Karpas-422 (cell line): ENCODE data around the gene RGS9BP. TPM values are rescaled to one million over a fixed set of nuclear protein-coding genes. Genes with fewer than 3 reads are reported as not detected.
"Not testable (repeated sequence)": the region's sequence is repeated elsewhere in the genome, so short reads cannot be mapped to it uniquely, and the experiment has no call there.

Experiments
- DNase-seq: peaks from one replicate; pipeline ENCODE4 v3.0.0-alpha.2; 2015
- H2AFZ ChIP-seq: fragments of 200-600 bp; sonication (generic); 2 replicates; pipeline ENCODE4 v1.6.1; 2014; ENCODE audit warnings: antibody characterized with exemption, low read length, mixed read lengths
- H3K27ac ChIP-seq: fragments of 200-600 bp; sonication (generic); 2 replicates; pipeline ENCODE4 v1.5.1; 2014; ENCODE audit warnings: mild to moderate bottlenecking, low read length, moderate library complexity
- H3K27me3 ChIP-seq: fragments of 200-600 bp; sonication (generic); 2 replicates; pipeline ENCODE4 v1.6.1; 2014; ENCODE audit warnings: low read length, mixed read lengths
- H3K36me3 ChIP-seq: fragments of 200-600 bp; sonication (generic); 2 replicates; pipeline ENCODE4 v1.6.1; 2014; ENCODE audit warnings: low read length, mixed read lengths; ENCODE audit not compliant: insufficient read depth
- H3K4me1 ChIP-seq: fragments of 200-600 bp; sonication (generic); 2 replicates; pipeline ENCODE4 v1.6.1; 2014; ENCODE audit warnings: mild to moderate bottlenecking, low read length, mixed read lengths
- H3K4me2 ChIP-seq: fragments of 200-600 bp; sonication (generic); 2 replicates; pipeline ENCODE4 v1.6.1; 2014; ENCODE audit warnings: low read length, low read depth, mild to moderate bottlenecking; ENCODE audit not compliant: poor library complexity, severe bottlenecking
- H3K4me3 ChIP-seq: fragments of 200-600 bp; sonication (generic); 2 replicates; pipeline ENCODE4 v1.5.1; 2014; ENCODE audit warnings: mild to moderate bottlenecking, antibody characterized with exemption, low read length, mixed read lengths
- H3K79me2 ChIP-seq: fragments of 200-600 bp; sonication (generic); 2 replicates; pipeline ENCODE4 v1.6.1; 2014; ENCODE audit warnings: mild to moderate bottlenecking, low read length, mixed read lengths
- H3K9ac ChIP-seq: fragments of 200-600 bp; sonication (generic); 2 replicates; pipeline ENCODE4 v1.6.0; 2014; ENCODE audit warnings: low read length
- H3K9me2 ChIP-seq: fragments of 200-600 bp; sonication (generic), shearing (Covaris generic); replicated peaks from 2 replicates; pipeline ENCODE4 v1.6.0; 2014; ENCODE audit warnings: mild to moderate bottlenecking, low read length, moderate library complexity; ENCODE audit not compliant: insufficient read depth
- H3K9me3 ChIP-seq: fragments of 300-700, 200-600 bp; sonication (generic); 2 replicates; pipeline ENCODE4 v1.6.1; 2014; ENCODE audit warnings: low read length, mixed read lengths
- H4K20me1 ChIP-seq: fragments of 200-600 bp; sonication (generic); 2 replicates; pipeline ENCODE4 v1.6.1; 2014; ENCODE audit warnings: mild to moderate bottlenecking, antibody characterized with exemption, low read length, low read depth; ENCODE audit not compliant: insufficient read depth
- total RNA-seq: library from RNA; depleted of rRNA; stranded (reverse); fragments of >200 nt; shearing (Covaris generic); gene quantifications from 2 replicates; pipeline ENCODE4 v1.2.3, GENCODE V29; 2014; ENCODE audit warnings: low replicate concordance

RGS9BP gene
- total RNA-seq, 1 experiment from 2014 or later = not detected

DNA sequence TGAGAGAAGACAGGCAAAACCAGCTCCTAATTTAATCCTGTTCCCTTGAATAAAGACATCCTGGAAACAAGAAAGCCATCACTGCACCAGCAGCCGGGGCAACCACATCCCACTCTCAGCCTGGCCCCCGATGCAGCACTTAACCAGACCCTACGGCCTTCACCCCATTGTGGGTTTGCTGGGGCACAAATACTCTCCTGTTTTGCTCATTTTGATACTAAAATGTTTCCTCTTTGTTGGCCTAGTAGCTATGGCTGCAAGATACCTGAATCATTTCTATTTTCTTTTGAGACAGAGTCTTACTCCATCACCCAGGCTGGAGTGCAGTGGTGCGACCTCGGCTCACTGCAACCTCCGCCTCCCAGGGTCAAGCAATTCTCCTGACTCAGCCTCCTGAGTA, 29.1 kb upstream of the RGS9BP start:
- Histone ChIP-seq H2AFZ (no peak overlapping the region), H3K9me3 (no peaks in the 10 kb centered on the region), H3K79me2 (peaks cover 3% of the 10 kb centered on the region; the same call in 1 of the 2 replicates), H3K36me3 (peaks cover 22% of the 10 kb centered on the region), H4K20me1 (no peaks in the 10 kb centered on the region), H3K4me2 (no peak overlapping the region), H3K27ac (no peak overlapping the region), H3K9me2 (no peaks in the 10 kb centered on the region), H3K4me3 (no peak overlapping the region), H3K9ac (no peak overlapping the region), H3K27me3 (no peaks in the 10 kb centered on the region), H3K4me1 (no peaks in the 10 kb centered on the region)
- DNase-seq = no peak

DNA sequence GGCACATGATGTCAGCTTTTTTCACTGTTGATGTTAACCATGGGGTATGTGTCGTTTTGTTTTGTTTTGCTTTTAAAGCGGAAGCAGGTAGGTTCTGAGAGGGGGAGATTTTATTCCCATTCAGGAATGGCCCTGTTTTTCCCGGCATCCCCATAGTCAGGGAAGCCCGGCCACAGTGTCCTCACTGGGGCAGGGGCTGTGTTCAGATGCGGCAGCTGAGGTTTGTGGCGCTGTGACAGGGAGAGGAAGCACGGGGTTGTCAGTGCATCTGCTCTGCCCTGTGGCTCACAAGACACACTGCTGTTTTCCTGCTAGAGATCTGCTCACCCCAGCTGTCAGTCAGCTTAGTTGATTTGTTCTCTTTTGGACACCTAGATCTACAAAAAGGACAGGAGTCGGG, 28.3 kb upstream of the RGS9BP start:
- Histone ChIP-seq H3K4me2 (no peak overlapping the region), H3K4me1 (no peaks in the 10 kb centered on the region), H3K9me2 (no peaks in the 10 kb centered on the region), H3K79me2 (peaks cover 8% of the 10 kb centered on the region; the same call in 1 of the 2 replicates), H3K36me3 (peaks cover 19% of the 10 kb centered on the region), H3K27ac (no peak overlapping the region), H3K9me3 (no peaks in the 10 kb centered on the region), H3K27me3 (no peaks in the 10 kb centered on the region), H4K20me1 (no peaks in the 10 kb centered on the region), H2AFZ (no peak overlapping the region), H3K4me3 (no peak overlapping the region), H3K9ac (no peak overlapping the region)
- no peak for DNase-seq

DNA sequence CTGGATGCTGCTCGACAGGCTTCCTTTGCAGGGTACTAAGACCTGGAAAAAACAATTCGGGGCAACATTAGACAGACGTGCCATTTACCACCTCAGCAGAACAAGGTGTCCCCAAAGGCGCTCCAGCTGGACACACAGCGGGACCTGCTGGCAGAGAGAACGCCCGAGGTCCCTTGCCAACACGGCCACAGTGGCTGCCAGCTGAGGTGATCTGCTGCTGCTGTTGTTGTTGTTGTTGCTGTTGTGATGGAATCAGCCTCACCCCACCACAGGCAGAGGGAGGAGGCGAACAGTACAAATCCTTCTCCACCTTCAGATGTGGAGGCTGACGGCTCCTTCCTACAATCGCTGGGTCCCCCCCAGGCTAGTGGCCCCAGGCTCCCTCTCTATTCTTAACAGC, 25.9 kb upstream of the RGS9BP start:
- no peak overlapping the region for H3K4me3 ChIP-seq
- H3K27me3 ChIP-seq = no peaks in the 10 kb centered on the region
- H3K9ac ChIP-seq = no peak overlapping the region
- H3K36me3 ChIP-seq = peaks cover 14% of the 10 kb centered on the region
- H3K27ac ChIP-seq = no peak overlapping the region
- H3K4me2 ChIP-seq = no peak overlapping the region
- no peaks in the 10 kb centered on the region for H4K20me1 ChIP-seq
- no peaks in the 10 kb centered on the region for H3K9me2 ChIP-seq
- H3K4me1 ChIP-seq = no peaks in the 10 kb centered on the region
- no peak for DNase-seq
- no peaks in the 10 kb centered on the region for H3K9me3 ChIP-seq
- H2AFZ ChIP-seq = no peak overlapping the region
- peaks cover 15% of the 10 kb centered on the region for H3K79me2 ChIP-seq

DNA sequence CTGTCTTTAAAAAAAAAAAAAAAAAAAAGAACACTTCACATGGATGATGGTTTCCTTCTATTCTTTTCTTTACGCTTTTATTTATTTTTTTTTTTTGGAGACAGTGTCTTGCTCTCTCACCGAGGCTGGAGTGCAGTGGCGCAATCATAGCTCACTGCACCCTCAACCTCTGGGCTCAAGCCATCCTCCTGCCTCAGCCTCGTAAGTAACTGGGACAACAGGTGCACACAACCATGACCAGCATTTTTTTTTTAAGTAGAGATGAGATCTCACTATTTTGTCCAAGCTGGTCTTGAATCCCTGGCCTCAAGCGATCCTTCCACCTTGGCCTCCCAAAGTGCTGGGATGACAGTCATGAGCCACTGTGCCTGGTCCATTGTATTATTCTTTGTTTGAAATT, 25.0 kb upstream of the RGS9BP start:
- no peaks in the 10 kb centered on the region for H3K9me3 ChIP-seq
- H3K27ac ChIP-seq = no peak overlapping the region
- no peak for DNase-seq
- no peaks in the 10 kb centered on the region for H3K9me2 ChIP-seq
- H2AFZ ChIP-seq = no peak overlapping the region
- peaks cover 14% of the 10 kb centered on the region for H3K36me3 ChIP-seq
- no peak overlapping the region for H3K4me2 ChIP-seq
- H3K9ac ChIP-seq = no peak overlapping the region
- peaks cover 24% of the 10 kb centered on the region for H3K79me2 ChIP-seq
- no peaks in the 10 kb centered on the region for H4K20me1 ChIP-seq
- H3K4me1 ChIP-seq = no peaks in the 10 kb centered on the region
- no peaks in the 10 kb centered on the region for H3K27me3 ChIP-seq
- H3K4me3 ChIP-seq = no peak overlapping the region

DNA sequence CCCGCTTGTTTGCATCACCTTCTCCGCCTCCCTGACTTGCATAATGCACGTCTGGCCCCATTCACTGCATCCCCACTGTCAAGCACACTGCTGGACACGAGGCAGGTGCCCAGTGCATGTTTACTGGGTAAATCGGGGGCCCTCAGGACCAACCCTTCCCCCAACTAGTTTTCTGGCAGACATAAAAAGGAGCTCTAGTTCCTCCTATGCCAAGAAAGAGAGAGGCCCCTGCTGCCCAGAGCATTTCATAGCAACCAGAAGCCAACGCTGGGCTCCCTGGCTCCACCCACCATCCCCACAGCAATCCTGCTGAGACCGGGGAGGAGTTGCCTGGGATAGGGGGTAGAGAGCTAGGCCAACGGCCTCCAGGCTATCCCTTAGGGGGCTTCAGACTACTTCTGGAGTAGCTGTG, 23.9 kb upstream of the RGS9BP start:
- DNase-seq = no peak
- Histone ChIP-seq H4K20me1 (no peaks in the 10 kb centered on the region), H3K4me3 (no peak overlapping the region), H2AFZ (no peak overlapping the region), H3K4me2 (no peak overlapping the region), H3K79me2 (peaks cover 32% of the 10 kb centered on the region), H3K4me1 (no peaks in the 10 kb centered on the region), H3K9ac (no peak overlapping the region), H3K36me3 (peaks cover 14% of the 10 kb centered on the region), H3K9me3 (no peaks in the 10 kb centered on the region), H3K27me3 (no peaks in the 10 kb centered on the region), H3K9me2 (no peaks in the 10 kb centered on the region), H3K27ac (no peak overlapping the region)

DNA sequence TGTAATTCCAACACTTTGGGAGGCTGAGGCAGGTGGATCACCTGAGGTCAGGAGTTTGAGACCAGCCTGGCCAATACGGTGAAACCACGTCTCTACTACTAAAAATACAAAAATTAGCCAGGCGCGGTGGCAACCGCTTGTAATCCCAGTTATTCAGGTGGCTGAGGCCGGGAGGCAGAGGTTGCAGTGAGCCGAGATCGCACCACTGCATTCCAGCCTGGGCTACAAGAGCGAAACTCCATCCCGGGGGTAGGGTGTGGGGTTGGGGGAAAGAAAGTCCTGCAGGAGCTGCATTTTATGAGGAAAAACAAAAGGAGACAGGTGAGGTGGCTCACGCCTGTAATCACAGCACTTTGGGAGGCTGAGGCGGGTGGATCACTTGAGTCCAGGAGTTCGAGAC, 23.3 kb upstream of the RGS9BP start:
- not testable (repeated sequence) for H3K9me3 ChIP-seq, H2AFZ ChIP-seq, H3K4me2 ChIP-seq, H4K20me1 ChIP-seq, DNase-seq, H3K9me2 ChIP-seq, H3K4me1 ChIP-seq, H3K4me3 ChIP-seq, H3K27ac ChIP-seq, H3K27me3 ChIP-seq, H3K9ac ChIP-seq
- Histone ChIP-seq H3K79me2 (peaks cover 32% of the 10 kb centered on the region), H3K36me3 (peaks cover 11% of the 10 kb centered on the region)

DNA sequence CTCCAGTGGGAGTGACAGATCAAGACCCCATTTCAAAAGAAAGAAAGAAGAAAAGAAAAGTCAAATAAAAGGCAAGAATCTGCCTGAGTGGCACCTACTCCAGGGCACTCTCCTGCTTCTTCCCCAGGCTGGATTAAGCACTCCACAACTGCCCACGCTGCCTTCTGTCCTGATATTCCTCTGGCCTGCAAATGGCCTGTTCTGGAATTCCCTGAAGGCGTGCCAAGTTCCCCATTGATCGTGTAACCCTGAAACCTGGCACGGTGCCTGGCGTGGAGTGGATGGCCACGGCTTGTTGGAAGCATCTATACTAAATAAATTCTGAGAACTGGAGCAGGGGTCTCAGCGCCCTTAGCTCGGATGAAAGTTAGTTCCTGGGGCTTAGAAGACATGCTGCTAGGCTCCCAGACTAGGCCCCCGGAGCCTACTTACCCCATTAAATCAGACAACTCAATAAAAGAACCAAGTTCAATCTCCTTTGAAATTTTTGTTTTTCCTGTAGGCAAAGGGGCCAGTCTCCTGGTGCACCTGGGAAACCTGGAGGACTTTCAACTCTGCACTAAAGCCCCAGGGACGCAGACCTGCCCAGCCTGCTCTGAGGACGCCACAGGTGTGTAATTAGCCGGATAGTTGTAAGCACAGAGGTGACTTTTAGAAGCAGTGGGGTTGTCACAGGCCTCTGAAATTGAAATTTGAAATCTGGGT, 22.6 kb upstream of the RGS9BP start:
- Histone ChIP-seq H3K4me1 (no peaks in the 10 kb centered on the region), H3K27me3 (no peaks in the 10 kb centered on the region), H3K9me2 (no peaks in the 10 kb centered on the region), H2AFZ (no peak overlapping the region), H3K27ac (no peak overlapping the region), H3K4me3 (no peak overlapping the region), H3K79me2 (peaks cover 34% of the 10 kb centered on the region), H3K9ac (no peak overlapping the region), H4K20me1 (0 out of 2 replicates have a peak, but pooled peaks cover under 1% of the 10 kb centered on the region), H3K36me3 (peaks cover 6% of the 10 kb centered on the region), H3K4me2 (no peak overlapping the region), H3K9me3 (no peaks in the 10 kb centered on the region)
- DNase-seq = no peak

DNA sequence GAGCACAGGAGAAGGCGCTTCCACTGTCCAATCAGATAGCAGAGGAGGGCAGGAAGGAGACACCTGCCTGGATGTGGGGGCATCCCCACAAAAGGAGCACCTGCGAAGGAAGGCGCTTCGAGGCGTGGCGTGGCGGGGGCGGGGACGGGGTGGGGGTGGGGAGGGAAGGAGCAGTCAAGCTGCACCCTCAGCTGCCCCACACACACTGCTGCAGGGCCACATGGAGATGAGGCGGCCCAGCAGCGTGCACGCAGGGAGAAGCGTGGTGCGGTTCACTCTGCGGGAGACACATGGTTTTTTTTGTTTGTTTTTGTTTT, 22.1 kb upstream of the RGS9BP start:
- no peak for DNase-seq
- Histone ChIP-seq H3K4me2 (no peak overlapping the region), H3K27me3 (no peaks in the 10 kb centered on the region), H3K9me3 (no peaks in the 10 kb centered on the region), H3K4me3 (no peak overlapping the region), H3K9ac (no peak overlapping the region), H3K9me2 (no peaks in the 10 kb centered on the region), H3K4me1 (no peaks in the 10 kb centered on the region), H4K20me1 (0 out of 2 replicates have a peak, but pooled peaks cover 4% of the 10 kb centered on the region), H3K27ac (no peak overlapping the region), H3K79me2 (peaks cover 39% of the 10 kb centered on the region), H2AFZ (no peak overlapping the region), H3K36me3 (peaks cover 6% of the 10 kb centered on the region)
